GM12878 (cell line): ENCODE data around the gene NPAS4. TPM values are rescaled to one million over a fixed set of nuclear protein-coding genes. Genes with fewer than 3 reads are reported as not detected.

Experiments used
- ATAC-seq: fragments of 200-7000 bp; cut with Tn5 transposase; 3 replicates; pipeline ENCODE4 v1.9.1; 2020; ENCODE audit warnings: mild to moderate bottlenecking, moderate library complexity
- BruUV-seq: library from RNA; stranded (reverse); fragments of 400-500 nt; replicated peaks from 2 replicates; lab custom pipeline; 2021; lab: Mats Ljungman, UMichigan
- CTCF ChIA-PET: fragments of 300-600 bp; sonication (Branson Sonifier 250); formaldehyde crosslinking; extraction: SDS; loops from one replicate; lab custom pipeline; 2021; ENCODE audit warnings: inconsistent platforms; lab: Yijun Ruan, JAX
- POLR2A ChIA-PET: fragments of 350-600 bp; formaldehyde crosslinking; extraction: SDS; loops from one replicate; lab custom pipeline; 2021; ENCODE audit warnings: inconsistent platforms; lab: Charles Lee
- RAD21 ChIA-PET: fragments of 300-600 bp; sonication (Branson Sonifier 250); formaldehyde crosslinking; loops from one replicate; lab custom pipeline; 2023; ENCODE audit warnings: antibody characterized with exemption; ENCODE audit not compliant: unreplicated experiment; lab: Charles Lee
- SMC1A ChIA-PET: fragments of 300-600 bp; sonication (Branson Sonifier 250); formaldehyde crosslinking; loops from one replicate; lab custom pipeline; 2023; ENCODE audit not compliant: unreplicated experiment, uncharacterized antibody; lab: Charles Lee
- DNase-seq: peaks from one replicate; pipeline ENCODE4 v3.0.0-alpha.2; 2011; ENCODE audit warnings: low read depth, low spot score
- FAIRE-seq: peaks from 3 replicates; lab custom pipeline; 2011; peaks lifted over from hg19 to GRCh38; lab: Jason Lieb, UNC
- H2AFZ ChIP-seq: 2 replicates; pipeline ENCODE4 v1.6.0; 2011; ENCODE audit warnings: low read depth, low read length, control low read depth; ENCODE audit not compliant: control insufficient read depth
- H3K27ac ChIP-seq: 2 replicates; pipeline ENCODE4 v1.5.1; 2011; ENCODE audit warnings: control low read depth; ENCODE audit not compliant: control insufficient read depth, insufficient read depth
- H3K27me3 ChIP-seq, 2 experiments: replicated peaks in 1 of 2; 2 replicates each; pipeline versions ENCODE4 v1.6.0 to v1.6.1; 2011; ENCODE audit warnings: low read length in 1 of 2; ENCODE audit not compliant: control insufficient read depth in 2 of 2, insufficient read depth in 2 of 2
- H3K36me3 ChIP-seq, 2 experiments: 2 replicates each; pipeline ENCODE4 v1.5.1; 2011; ENCODE audit warnings: low read length in 1 of 2; ENCODE audit not compliant: control insufficient read depth in 2 of 2, insufficient read depth in 2 of 2
- H3K4me1 ChIP-seq: 2 replicates; pipeline ENCODE4 v1.6.1; 2011; ENCODE audit warnings: mild to moderate bottlenecking, low read length, moderate library complexity, mixed read lengths; ENCODE audit not compliant: control insufficient read depth, insufficient read depth
- H3K4me2 ChIP-seq: 2 replicates; pipeline ENCODE4 v1.6.0; 2011; ENCODE audit warnings: control low read depth; ENCODE audit not compliant: control insufficient read depth, insufficient read depth
- H3K4me3 ChIP-seq: fragments of 200-600 bp; sonication (generic); 2 replicates; pipeline ENCODE4 v1.5.1; 2016
- H3K79me2 ChIP-seq: 2 replicates; pipeline ENCODE4 v1.6.0; 2011; ENCODE audit warnings: low read length; ENCODE audit not compliant: control insufficient read depth, insufficient read depth
- H3K9ac ChIP-seq: 2 replicates; pipeline ENCODE4 v1.8.0; 2011; ENCODE audit warnings: low read length, control low read depth, mixed read lengths; ENCODE audit not compliant: control insufficient read depth, insufficient read depth
- H3K9me3 ChIP-seq: replicated peaks from 3 replicates; pipeline ENCODE4 v1.5.1; 2011; ENCODE audit warnings: mild to moderate bottlenecking, low read length; ENCODE audit not compliant: control insufficient read depth, insufficient read depth
- H4K20me1 ChIP-seq: 2 replicates; pipeline ENCODE4 v1.6.0; 2011; ENCODE audit not compliant: control insufficient read depth, insufficient read depth
- CBFB ChIP-seq: IDR thresholded peaks from 2 replicates; pipeline ENCODE4 v1.6.1; 2016; ENCODE audit warnings: antibody characterized with exemption, low read depth
- CEBPB ChIP-seq, 2 experiments: fragments of 150-350 bp in 1 of 2; IDR thresholded peaks; 2 replicates each; pipeline ENCODE4 v1.6.1; 2012 to 2014; ENCODE audit warnings: low read depth in 2 of 2, low read length in 2 of 2, borderline replicate concordance in 1 of 2, inconsistent platforms in 1 of 2
- DPF2 ChIP-seq: fragments of 450-650 bp; IDR thresholded peaks from 2 replicates; pipeline ENCODE4 v1.6.1; 2017; ENCODE audit warnings: mild to moderate bottlenecking
- HDAC2 ChIP-seq: fragments of 200-600 bp; sonication (generic); IDR thresholded peaks from 2 replicates; pipeline ENCODE4 v1.6.1; 2017
- IKZF2 ChIP-seq, 2 experiments: fragments of 450-650 bp; IDR thresholded peaks; 2 replicates each; pipeline ENCODE4 v1.6.1; 2017; ENCODE audit warnings: mild to moderate bottlenecking in 2 of 2, moderate library complexity in 2 of 2
- IRF4 ChIP-seq: IDR thresholded peaks from 2 replicates; pipeline ENCODE4 v1.6.1; 2011; ENCODE audit warnings: low read depth, low read length
- KDM1A ChIP-seq: fragments of 200-600 bp; sonication (generic); IDR thresholded peaks from 2 replicates; pipeline ENCODE4 v1.6.1; 2016; ENCODE audit warnings: borderline replicate concordance
- MTA2 ChIP-seq: fragments of 450-650 bp; IDR thresholded peaks from 2 replicates; pipeline ENCODE4 v1.6.1; 2016; ENCODE audit warnings: low read depth, mild to moderate bottlenecking, moderate library complexity
- MYB ChIP-seq: fragments of 150-350 bp; IDR thresholded peaks from 2 replicates; pipeline ENCODE4 v1.6.1; 2014; ENCODE audit warnings: mild to moderate bottlenecking, low read depth, low read length, borderline replicate concordance
- NFYB ChIP-seq: IDR thresholded peaks from 2 replicates; pipeline ENCODE4 v1.6.1; 2011; ENCODE audit warnings: low read depth, mild to moderate bottlenecking, low read length, improper control_type of control experiment, moderate library complexity; ENCODE audit not compliant: insufficient read depth
- RAD21 ChIP-seq: IDR thresholded peaks from 2 replicates; pipeline ENCODE4 v1.6.1; 2011; ENCODE audit warnings: mild to moderate bottlenecking, low read depth, low read length, moderate library complexity; ENCODE audit not compliant: insufficient read depth
- STAT3 ChIP-seq: IDR thresholded peaks from 2 replicates; pipeline ENCODE4 v1.6.1; 2011; ENCODE audit warnings: low read depth, low read length, improper control_type of control experiment
- TBL1XR1 ChIP-seq: IDR thresholded peaks from 2 replicates; pipeline ENCODE4 v1.6.1; 2012; ENCODE audit warnings: low read depth, low read length, improper control_type of control experiment
- ZBED1 ChIP-seq: IDR thresholded peaks from 2 replicates; pipeline ENCODE4 v1.6.1; 2016; ENCODE audit warnings: borderline replicate concordance
- ZSCAN29 ChIP-seq: fragments of 450-650 bp; IDR thresholded peaks from 2 replicates; pipeline ENCODE4 v1.6.1; 2017; ENCODE audit warnings: mild to moderate bottlenecking, moderate library complexity
- WGBS: methylation state at CpG from one replicate; pipeline ENCODE4 v1.1.6; 2016; ENCODE audit warnings: low lambda C conversion rate; ENCODE audit not compliant: insufficient replicate concordance, insufficient coverage; ENCODE audit errors: missing lambda C conversion rate; 5-methylcytosine and 5-hydroxymethylcytosine counted together
- in situ Hi-C: fragments of 300-500 bp; cut with MboI; formaldehyde crosslinking; loops from 9 replicates; pipeline ENCODE4 v1.14.3; 2018; ENCODE audit warnings: mixed read lengths
- intact Hi-C: fragments of 100-400 bp; cut with micrococcal nuclease; formaldehyde crosslinking; loops from one replicate; pipeline ENCODE4 v1.14.2; 2022; ENCODE audit not compliant: unreplicated experiment
- polyA plus RNA-seq, 11 experiments: library from polyadenylated mRNA; depleted of rRNA in 4 of 11; unstranded in 6 of 11; stranded (reverse) in 5 of 11; fragments of >200 nt; fragmentation: Nextera tagmentation in 4 of 11; fragmentation: Illumina TruSeq in 1 of 11; extraction: Ambion mirVana in 4 of 11; extraction: Trizol in 1 of 11; gene quantifications; 1 replicate in 1 of 11; 2 replicates in 10 of 11; pipeline versions ENCODE4 v1.2.1 to v1.2.3, GENCODE V29; 2011 to 2016; ENCODE audit warnings: inconsistent platforms in 2 of 11, missing spikeins in 2 of 11, low read depth in 1 of 11
- total RNA-seq, 4 experiments: library from RNA; depleted of rRNA in 3 of 4; stranded (reverse); fragments of >200 nt in 3 of 4; fragmentation: Illumina TruSeq in 1 of 4; extraction: Trizol in 1 of 4; gene quantifications; 2 replicates each; pipeline versions ENCODE4 v1.2.1 to v1.2.3, GENCODE V29; 2013 to 2021
- TF ChIP-seq, protein P1 (sequence below): fragments of 450-650 bp; IDR thresholded peaks from 2 replicates; pipeline ENCODE4 v1.6.1; 2017; ENCODE audit warnings: mild to moderate bottlenecking, moderate library complexity
- TF ChIP-seq, protein P2 (sequence below): IDR thresholded peaks from 2 replicates; pipeline ENCODE4 v1.6.1; 2011; ENCODE audit warnings: low read depth, low read length, improper control_type of control experiment, borderline replicate concordance

NPAS4 gene
- total and polyA plus RNA-seq, 10 of the 15 experiments (the other 5 are each of a cell fraction or from before 2014, with no cell fraction given) = 0.03 to 0.18 (median 0.06) TPM; not detected in 7

DNA sequence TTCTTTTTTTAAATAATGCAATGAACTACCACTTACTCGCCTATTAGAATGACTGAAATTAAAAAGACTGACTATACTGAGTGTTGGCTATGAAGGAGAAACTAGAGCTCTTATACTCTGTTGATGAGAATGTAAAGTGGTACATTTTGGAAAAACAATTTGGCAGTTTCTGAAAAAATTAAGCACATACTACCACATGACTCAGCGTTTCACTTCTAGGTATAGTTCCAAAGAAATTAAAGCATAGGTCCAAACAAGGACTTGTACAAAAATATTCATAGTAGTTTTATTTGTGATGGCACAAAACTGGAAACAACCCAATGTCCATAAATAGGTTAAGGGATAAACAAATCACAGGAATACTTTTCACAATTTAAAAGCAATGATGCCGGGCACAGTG, 26.9 kb upstream of the NPAS4 start:
- Histone ChIP-seq H3K79me2 (no peaks in the 10 kb centered on the region), H3K9me3 (no peaks in the 10 kb centered on the region), H3K27me3 (no peaks in the 10 kb centered on the region), H3K4me2 (no peak overlapping the region), H2AFZ (no peak overlapping the region), H3K4me1 (no peaks in the 10 kb centered on the region), H3K9ac (no peak overlapping the region), H3K36me3 (no peaks in the 10 kb centered on the region), H3K4me3 (no peak overlapping the region), H3K27ac (no peak overlapping the region)
- POLR2A ChIA-PET = interaction anchor here (0.6 kb wide), 1 partner anchor 259 kb away, joined by 3 read pairs; no protein-coding TSS in a partner anchor
- CTCF ChIA-PET = interaction anchor here (0.9 to 2.7 kb wide), 4 partner anchors 8 to 86 kb away, joined by 3 to 13 read pairs (median 5); partner anchors contain the start of gene DPP3
- no TSS peak for BruUV-seq
- intact Hi-C loops = no loop called here
- SMC1A ChIA-PET = interaction anchor here (1.9 kb wide), 1 partner anchor 82 kb away, joined by 5 read pairs; no protein-coding TSS in a partner anchor
- no peak for ATAC-seq
- RAD21 ChIA-PET = interaction anchor here (1.2 kb wide), 1 partner anchor 275 kb away, joined by 4 read pairs; no protein-coding TSS in a partner anchor
- FAIRE-seq = no peak
- DNase-seq = no peak
- TF ChIP-seq IRF4 (no peak), ZSCAN29 (no peak), RAD21 (no peak), STAT3 (no peak), CEBPB (IDR thresholded peaks at IDR 0.05; ENCODE audit: borderline replicate concordance in 1 of 2, low read depth in 2 of 2, low read length in 2 of 2) (no peak), CBFB (no peak), MTA2 (no peak), ZBED1 (no peak), KDM1A (no peak), IKZF2 (IDR thresholded peaks at IDR 0.05) (no peak), MYB (no peak), HDAC2 (no peak), TBL1XR1 (no peak), DPF2 (no peak), NFYB (no peak)
- TF ChIP-seq, protein P1, sequence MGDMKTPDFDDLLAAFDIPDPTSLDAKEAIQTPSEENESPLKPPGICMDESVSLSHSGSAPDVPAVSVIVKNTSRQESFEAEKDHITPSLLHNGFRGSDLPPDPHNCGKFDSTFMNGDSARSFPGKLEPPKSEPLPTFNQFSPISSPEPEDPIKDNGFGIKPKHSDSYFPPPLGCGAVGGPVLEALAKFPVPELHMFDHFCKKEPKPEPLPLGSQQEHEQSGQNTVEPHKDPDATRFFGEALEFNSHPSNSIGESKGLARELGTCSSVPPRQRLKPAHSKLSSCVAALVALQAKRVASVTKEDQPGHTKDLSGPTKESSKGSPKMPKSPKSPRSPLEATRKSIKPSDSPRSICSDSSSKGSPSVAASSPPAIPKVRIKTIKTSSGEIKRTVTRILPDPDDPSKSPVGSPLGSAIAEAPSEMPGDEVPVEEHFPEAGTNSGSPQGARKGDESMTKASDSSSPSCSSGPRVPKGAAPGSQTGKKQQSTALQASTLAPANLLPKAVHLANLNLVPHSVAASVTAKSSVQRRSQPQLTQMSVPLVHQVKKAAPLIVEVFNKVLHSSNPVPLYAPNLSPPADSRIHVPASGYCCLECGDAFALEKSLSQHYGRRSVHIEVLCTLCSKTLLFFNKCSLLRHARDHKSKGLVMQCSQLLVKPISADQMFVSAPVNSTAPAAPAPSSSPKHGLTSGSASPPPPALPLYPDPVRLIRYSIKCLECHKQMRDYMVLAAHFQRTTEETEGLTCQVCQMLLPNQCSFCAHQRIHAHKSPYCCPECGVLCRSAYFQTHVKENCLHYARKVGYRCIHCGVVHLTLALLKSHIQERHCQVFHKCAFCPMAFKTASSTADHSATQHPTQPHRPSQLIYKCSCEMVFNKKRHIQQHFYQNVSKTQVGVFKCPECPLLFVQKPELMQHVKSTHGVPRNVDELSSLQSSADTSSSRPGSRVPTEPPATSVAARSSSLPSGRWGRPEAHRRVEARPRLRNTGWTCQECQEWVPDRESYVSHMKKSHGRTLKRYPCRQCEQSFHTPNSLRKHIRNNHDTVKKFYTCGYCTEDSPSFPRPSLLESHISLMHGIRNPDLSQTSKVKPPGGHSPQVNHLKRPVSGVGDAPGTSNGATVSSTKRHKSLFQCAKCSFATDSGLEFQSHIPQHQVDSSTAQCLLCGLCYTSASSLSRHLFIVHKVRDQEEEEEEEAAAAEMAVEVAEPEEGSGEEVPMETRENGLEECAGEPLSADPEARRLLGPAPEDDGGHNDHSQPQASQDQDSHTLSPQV = no peak
- TF ChIP-seq, protein P2, sequence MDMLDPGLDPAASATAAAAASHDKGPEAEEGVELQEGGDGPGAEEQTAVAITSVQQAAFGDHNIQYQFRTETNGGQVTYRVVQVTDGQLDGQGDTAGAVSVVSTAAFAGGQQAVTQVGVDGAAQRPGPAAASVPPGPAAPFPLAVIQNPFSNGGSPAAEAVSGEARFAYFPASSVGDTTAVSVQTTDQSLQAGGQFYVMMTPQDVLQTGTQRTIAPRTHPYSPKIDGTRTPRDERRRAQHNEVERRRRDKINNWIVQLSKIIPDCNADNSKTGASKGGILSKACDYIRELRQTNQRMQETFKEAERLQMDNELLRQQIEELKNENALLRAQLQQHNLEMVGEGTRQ = no peak
- TF ChIP-seq, all 136 proteins: peak for 0
- H4K20me1 ChIP-seq = no peaks in the 10 kb centered on the region
- 53% methylated on average over 3 of the region's 3 CpGs for WGBS
- in situ Hi-C loops = no loop called here
